Ishikawa (cell line): ENCODE data around the gene DCTN1.

Experiments
- CEBPB ChIP-seq: IDR thresholded peaks from 2 replicates; pipeline ENCODE4 v1.6.1; 2012
- EP300 ChIP-seq: IDR thresholded peaks from 2 replicates; pipeline ENCODE4 v1.6.1; 2012; ENCODE audit warnings: borderline replicate concordance
- RAD21 ChIP-seq: IDR thresholded peaks from 2 replicates; pipeline ENCODE4 v1.6.1; 2012; ENCODE audit warnings: low read depth
- TAF1 ChIP-seq: IDR thresholded peaks from 2 replicates; pipeline ENCODE4 v1.6.1; 2012; ENCODE audit warnings: low read depth, mild to moderate bottlenecking
- TCF12 ChIP-seq: IDR thresholded peaks from 2 replicates; pipeline ENCODE4 v1.6.1; 2012; ENCODE audit warnings: low read depth
- TEAD4 ChIP-seq: IDR thresholded peaks from 2 replicates; pipeline ENCODE4 v1.6.1; 2012
- YY1 ChIP-seq: IDR thresholded peaks from 2 replicates; pipeline ENCODE4 v1.6.1; 2012; ENCODE audit warnings: low read depth
- TF ChIP-seq, protein P1 (sequence below): IDR thresholded peaks from 2 replicates; pipeline ENCODE4 v1.6.1; 2012; ENCODE audit warnings: low read depth, mild to moderate bottlenecking
- TF ChIP-seq, protein P2 (sequence below): IDR thresholded peaks from 2 replicates; pipeline ENCODE4 v1.6.1; 2012
- TF ChIP-seq, protein P3 (sequence below): IDR thresholded peaks from 2 replicates; pipeline ENCODE4 v1.6.1; 2012

DNA sequence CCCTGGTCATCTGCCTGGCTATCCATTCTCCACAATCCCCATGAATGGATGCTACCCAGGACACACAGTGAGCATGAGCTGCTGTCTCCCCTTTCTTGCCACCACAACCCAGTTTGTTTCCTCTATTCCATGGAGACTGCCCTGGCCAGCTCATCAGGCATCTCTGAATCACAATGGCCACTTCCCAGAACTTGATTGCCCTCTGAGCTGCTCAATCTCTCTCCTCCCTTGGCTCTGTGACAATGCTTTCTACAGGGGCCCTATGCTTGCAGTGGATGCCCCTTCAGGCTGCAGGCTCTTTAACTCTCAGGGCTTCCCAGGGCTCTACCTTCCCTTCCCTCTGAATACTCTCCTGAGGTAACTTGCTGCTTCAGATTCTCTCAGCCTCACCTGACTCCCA is 22.5 kb downstream of the DCTN1 start:
- TF ChIP-seq RAD21 (no peak), EP300 (no peak), YY1 (no peak), TAF1 (no peak), TCF12 (no peak), TEAD4 (no peak), CEBPB (no peak)
- TF ChIP-seq, protein P1, sequence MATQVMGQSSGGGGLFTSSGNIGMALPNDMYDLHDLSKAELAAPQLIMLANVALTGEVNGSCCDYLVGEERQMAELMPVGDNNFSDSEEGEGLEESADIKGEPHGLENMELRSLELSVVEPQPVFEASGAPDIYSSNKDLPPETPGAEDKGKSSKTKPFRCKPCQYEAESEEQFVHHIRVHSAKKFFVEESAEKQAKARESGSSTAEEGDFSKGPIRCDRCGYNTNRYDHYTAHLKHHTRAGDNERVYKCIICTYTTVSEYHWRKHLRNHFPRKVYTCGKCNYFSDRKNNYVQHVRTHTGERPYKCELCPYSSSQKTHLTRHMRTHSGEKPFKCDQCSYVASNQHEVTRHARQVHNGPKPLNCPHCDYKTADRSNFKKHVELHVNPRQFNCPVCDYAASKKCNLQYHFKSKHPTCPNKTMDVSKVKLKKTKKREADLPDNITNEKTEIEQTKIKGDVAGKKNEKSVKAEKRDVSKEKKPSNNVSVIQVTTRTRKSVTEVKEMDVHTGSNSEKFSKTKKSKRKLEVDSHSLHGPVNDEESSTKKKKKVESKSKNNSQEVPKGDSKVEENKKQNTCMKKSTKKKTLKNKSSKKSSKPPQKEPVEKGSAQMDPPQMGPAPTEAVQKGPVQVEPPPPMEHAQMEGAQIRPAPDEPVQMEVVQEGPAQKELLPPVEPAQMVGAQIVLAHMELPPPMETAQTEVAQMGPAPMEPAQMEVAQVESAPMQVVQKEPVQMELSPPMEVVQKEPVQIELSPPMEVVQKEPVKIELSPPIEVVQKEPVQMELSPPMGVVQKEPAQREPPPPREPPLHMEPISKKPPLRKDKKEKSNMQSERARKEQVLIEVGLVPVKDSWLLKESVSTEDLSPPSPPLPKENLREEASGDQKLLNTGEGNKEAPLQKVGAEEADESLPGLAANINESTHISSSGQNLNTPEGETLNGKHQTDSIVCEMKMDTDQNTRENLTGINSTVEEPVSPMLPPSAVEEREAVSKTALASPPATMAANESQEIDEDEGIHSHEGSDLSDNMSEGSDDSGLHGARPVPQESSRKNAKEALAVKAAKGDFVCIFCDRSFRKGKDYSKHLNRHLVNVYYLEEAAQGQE: no peak
- TF ChIP-seq, protein P2, sequence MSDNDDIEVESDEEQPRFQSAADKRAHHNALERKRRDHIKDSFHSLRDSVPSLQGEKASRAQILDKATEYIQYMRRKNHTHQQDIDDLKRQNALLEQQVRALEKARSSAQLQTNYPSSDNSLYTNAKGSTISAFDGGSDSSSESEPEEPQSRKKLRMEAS: no peak
- TF ChIP-seq, protein P3, sequence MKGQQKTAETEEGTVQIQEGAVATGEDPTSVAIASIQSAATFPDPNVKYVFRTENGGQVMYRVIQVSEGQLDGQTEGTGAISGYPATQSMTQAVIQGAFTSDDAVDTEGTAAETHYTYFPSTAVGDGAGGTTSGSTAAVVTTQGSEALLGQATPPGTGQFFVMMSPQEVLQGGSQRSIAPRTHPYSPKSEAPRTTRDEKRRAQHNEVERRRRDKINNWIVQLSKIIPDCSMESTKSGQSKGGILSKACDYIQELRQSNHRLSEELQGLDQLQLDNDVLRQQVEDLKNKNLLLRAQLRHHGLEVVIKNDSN: no peak
